22Rv1 (cell line): ENCODE measurements around the gene STEAP1.

Source experiments
- CTCF ChIP-seq: fragments of 450-650 bp; IDR thresholded peaks from 2 replicates; pipeline ENCODE4 v1.5.1; 2017; ENCODE audit warnings: mild to moderate bottlenecking
- ZFX ChIP-seq: fragments of 450-650 bp; IDR thresholded peaks from 2 replicates; pipeline ENCODE4 v1.6.1; 2017; ENCODE audit warnings: antibody characterized with exemption, borderline replicate concordance

- no peak for TF ChIP-seq CTCF
- TF ChIP-seq ZFX: no peak
These were observed 33.3 kb downstream of the STEAP1 start for GRCh38 chr7:90187507-90188050.
